H9 (cell line): ENCODE measurements around the gene MRAP. TPM values are rescaled to one million over a fixed set of nuclear protein-coding genes. Genes with fewer than 3 reads are reported as not detected.

ENCODE experiments used
- DNase-seq: peaks from one replicate; pipeline ENCODE4 v3.0.0-alpha.2; 2017
- H2AFZ ChIP-seq: one replicate; pipeline ENCODE4 v1.6.1; 2013; ENCODE audit warnings: mild to moderate bottlenecking, low read length, control low read depth, moderate library complexity
- H2AK5ac ChIP-seq: 2 replicates; pipeline ENCODE4 v1.6.1; 2013; ENCODE audit warnings: low read length, control low read depth, mixed read lengths; ENCODE audit not compliant: insufficient read length
- H2BK120ac ChIP-seq: one replicate; pipeline ENCODE4 v1.6.1; 2013; ENCODE audit warnings: low read depth, mild to moderate bottlenecking, low read length, control low read depth, inconsistent platforms; ENCODE audit not compliant: poor library complexity, severe bottlenecking
- H2BK12ac ChIP-seq: 2 replicates; pipeline ENCODE4 v1.6.1; 2013; ENCODE audit warnings: low read length, control low read depth, mixed read lengths, low read depth; ENCODE audit not compliant: insufficient read length
- H2BK15ac ChIP-seq: 2 replicates; pipeline ENCODE4 v1.6.1; 2013; ENCODE audit warnings: low read depth, low read length, control low read depth
- H2BK20ac ChIP-seq: one replicate; pipeline ENCODE4 v1.6.1; 2013; ENCODE audit warnings: low read depth, mild to moderate bottlenecking, low read length, control low read depth, inconsistent platforms; ENCODE audit not compliant: poor library complexity, severe bottlenecking
- H2BK5ac ChIP-seq: 2 replicates; pipeline ENCODE4 v1.6.1; 2013; ENCODE audit warnings: low read length, control low read depth, mixed read lengths; ENCODE audit not compliant: insufficient read length
- H3K14ac ChIP-seq: 2 replicates; pipeline ENCODE4 v1.6.1; 2013; ENCODE audit warnings: low read length, control low read depth; ENCODE audit not compliant: insufficient read depth
- H3K18ac ChIP-seq: 2 replicates; pipeline ENCODE4 v1.6.1; 2013; ENCODE audit warnings: low read depth, mild to moderate bottlenecking, mixed read lengths, low read length, control low read depth; ENCODE audit not compliant: insufficient read length
- H3K23ac ChIP-seq: 2 replicates; pipeline ENCODE4 v1.6.1; 2013; ENCODE audit warnings: low read length, control low read depth, mixed read lengths, low read depth; ENCODE audit not compliant: insufficient read length
- H3K23me2 ChIP-seq: 2 replicates; pipeline ENCODE4 v1.6.1; 2013; ENCODE audit warnings: low read depth, mild to moderate bottlenecking, mixed read lengths, low read length, control low read depth; ENCODE audit not compliant: insufficient read length, poor library complexity, severe bottlenecking
- H3K27ac ChIP-seq: 2 replicates; pipeline ENCODE4 v1.5.1; 2013; ENCODE audit warnings: low read length, control low read depth, mixed read lengths, low read depth; ENCODE audit not compliant: insufficient read length
- H3K27me3 ChIP-seq: 2 replicates; pipeline ENCODE4 v1.6.1; 2013; ENCODE audit warnings: low read length, control low read depth, inconsistent platforms; ENCODE audit not compliant: insufficient read depth
- H3K4ac ChIP-seq: 2 replicates; pipeline ENCODE4 v1.6.1; 2013; ENCODE audit warnings: low read depth, mild to moderate bottlenecking, control low read depth, inconsistent platforms, low read length, moderate library complexity
- H3K4me1 ChIP-seq: 2 replicates; pipeline ENCODE4 v1.6.1; 2013; ENCODE audit warnings: low read length, control low read depth, inconsistent platforms; ENCODE audit not compliant: insufficient read depth
- H3K4me2 ChIP-seq: 2 replicates; pipeline ENCODE4 v1.6.1; 2013; ENCODE audit warnings: low read length, control low read depth, mixed read lengths; ENCODE audit not compliant: insufficient read length, insufficient read depth
- H3K56ac ChIP-seq: 2 replicates; pipeline ENCODE4 v1.6.1; 2013; ENCODE audit warnings: low read depth, mild to moderate bottlenecking, mixed read lengths, low read length, control low read depth; ENCODE audit not compliant: insufficient read length
- H3K79me1 ChIP-seq: 2 replicates; pipeline ENCODE4 v1.6.1; 2013; ENCODE audit warnings: low read depth, mild to moderate bottlenecking, moderate library complexity, low read length, control low read depth, inconsistent platforms; ENCODE audit not compliant: insufficient read depth, poor library complexity, severe bottlenecking
- H3K79me2 ChIP-seq: 2 replicates; pipeline ENCODE4 v1.6.1; 2013; ENCODE audit warnings: low read length, control low read depth, inconsistent platforms; ENCODE audit not compliant: insufficient read depth
- H3K9ac ChIP-seq: 2 replicates; pipeline ENCODE4 v1.6.1; 2013; ENCODE audit warnings: low read length, control low read depth, mixed read lengths; ENCODE audit not compliant: insufficient read length; ENCODE audit errors: extremely low read depth
- H3K9me3 ChIP-seq: one replicate; pipeline ENCODE4 v1.6.1; 2013; ENCODE audit warnings: low read depth, low read length, inconsistent platforms; ENCODE audit not compliant: control insufficient read depth
- H3T11ph ChIP-seq: one replicate; pipeline ENCODE4 v1.6.1; 2013; ENCODE audit warnings: mild to moderate bottlenecking, low read length, control low read depth, inconsistent platforms
- H4K20me1 ChIP-seq: one replicate; pipeline ENCODE4 v1.6.1; 2013; ENCODE audit not compliant: control insufficient read depth, insufficient read length, insufficient read depth
- H4K5ac ChIP-seq: 2 replicates; pipeline ENCODE4 v1.6.1; 2013; ENCODE audit warnings: low read depth, mild to moderate bottlenecking, mixed read lengths, low read length, control low read depth; ENCODE audit not compliant: insufficient read length
- H4K8ac ChIP-seq: replicated peaks from 2 replicates; pipeline ENCODE4 v1.6.1; 2013; ENCODE audit warnings: low read length, control low read depth, mixed read lengths, low read depth; ENCODE audit not compliant: insufficient read length
- H4K91ac ChIP-seq: 2 replicates; pipeline ENCODE4 v1.6.1; 2013; ENCODE audit warnings: low read depth, mild to moderate bottlenecking, moderate library complexity, mixed read lengths, low read length, control low read depth; ENCODE audit not compliant: insufficient read length
- H3K27ac Mint-ChIP-seq, 3 experiments: 2 replicates in 2 of 3; 3 replicates in 1 of 3; pipeline ENCODE4 v1.8.0; 2020 to 2021; ENCODE audit warnings: mixed read lengths in 3 of 3, mild to moderate bottlenecking in 1 of 3, moderate library complexity in 1 of 3
- H3K27me3 Mint-ChIP-seq: 2 replicates; pipeline ENCODE4 v1.8.0; 2021; ENCODE audit warnings: low read depth, mild to moderate bottlenecking, moderate library complexity, mixed read lengths
- H3K36me3 Mint-ChIP-seq, 3 experiments: 2 replicates in 2 of 3; 3 replicates in 1 of 3; pipeline ENCODE4 v1.8.0; 2020 to 2021; ENCODE audit warnings: low read depth in 3 of 3, mixed read lengths in 3 of 3; ENCODE audit not compliant: insufficient read depth in 1 of 3
- H3K4me1 Mint-ChIP-seq, 2 experiments: 2 replicates each; pipeline ENCODE4 v1.8.0; 2020; ENCODE audit warnings: mixed read lengths in 2 of 2
- H3K4me3 Mint-ChIP-seq, 2 experiments: 2 replicates in 1 of 2; 3 replicates in 1 of 2; pipeline ENCODE4 v1.8.0; 2020 to 2021; ENCODE audit warnings: mild to moderate bottlenecking in 2 of 2, mixed read lengths in 2 of 2, moderate library complexity in 1 of 2
- H3K9me3 Mint-ChIP-seq, 2 experiments: 2 replicates in 1 of 2; 3 replicates in 1 of 2; pipeline ENCODE4 v1.8.0; 2020; ENCODE audit warnings: mild to moderate bottlenecking in 2 of 2, mixed read lengths in 2 of 2, moderate library complexity in 1 of 2
- CTCF ChIP-seq: fragments of 200-600 bp; sonication (generic); conservative IDR thresholded peaks from 3 replicates; pipeline ENCODE4 v1.8.0; 2021; ENCODE audit warnings: antibody characterized with exemption, mild to moderate bottlenecking
- whole genome bisulfite sequencing: extraction: QIAGEN DNeasy Blood & Tissue Kit; methylation state at CpG from one replicate; pipeline ENCODE4 v1.1.7; 2013; ENCODE audit warnings: missing lambda C conversion rate, low lambda C conversion rate, mixed read lengths; ENCODE audit not compliant: insufficient read length; ENCODE audit errors: extremely low coverage; 5-methylcytosine and 5-hydroxymethylcytosine counted together
- total RNA-seq: library from RNA; stranded (reverse); gene quantifications from 2 replicates; pipeline ENCODE4 v1.2.1, GENCODE V29; 2021

MRAP gene
- total RNA-seq, 1 experiment from 2014 or later, result not detected

GRCh38 chr21:32350211-32350980 is 51.7 kb downstream of the MRAP start:
- no peak overlapping the region for H4K8ac ChIP-seq
- WGBS, result no CpG with 5 or more reads among the region's 16 CpGs
- no peak for TF ChIP-seq CTCF
- no peak overlapping the region for H3K4me2 ChIP-seq
- no peak overlapping the region for H3K14ac ChIP-seq
- Mint-ChIP-seq H3K36me3 (peaks cover 68 to 94% (median 88%) of the 10 kb centered on the region in 3 experiments), H3K4me1 (no peaks in the 10 kb centered on the region), H3K27me3 (no peaks in the 10 kb centered on the region), H3K4me3 (no peak overlapping the region), H3K9me3 (no peaks in the 10 kb centered on the region), H3K27ac (no peak overlapping the region; a peak in 1 of 7 replicates)
- H3K18ac ChIP-seq, result no peak overlapping the region
- H2BK120ac ChIP-seq, result no peak overlapping the region
- H3K9me3 ChIP-seq, result no peaks in the 10 kb centered on the region
- H3K79me1 ChIP-seq, result no peaks in the 10 kb centered on the region
- H3K23me2 ChIP-seq, result no peaks in the 10 kb centered on the region
- H2BK12ac ChIP-seq, result no peak overlapping the region
- no peak overlapping the region for H3K23ac ChIP-seq
- no peak overlapping the region for H2BK15ac ChIP-seq
- no peak overlapping the region for H3K4ac ChIP-seq
- H2BK20ac ChIP-seq, result no peak overlapping the region
- H2AK5ac ChIP-seq, result no peak overlapping the region
- no peaks in the 10 kb centered on the region for H3K79me2 ChIP-seq
- no peak overlapping the region for H3K27ac ChIP-seq
- H3K4me1 ChIP-seq, result no peaks in the 10 kb centered on the region
- H3K9ac ChIP-seq, result no peak overlapping the region
- no peak overlapping the region for H3T11ph ChIP-seq
- no peak overlapping the region for H4K5ac ChIP-seq
- DNase-seq, result peak; percentile 3
- no peak overlapping the region for H3K56ac ChIP-seq
- no peak overlapping the region for H4K91ac ChIP-seq
- H4K20me1 ChIP-seq, result no peaks in the 10 kb centered on the region
- H2AFZ ChIP-seq, result no peak overlapping the region
- no peak overlapping the region for H2BK5ac ChIP-seq
- H3K27me3 ChIP-seq, result no peaks in the 10 kb centered on the region
